HG02588 (cell line): Measurements from ENCODE around the gene GNG3.
A peak's percentile ranks its signal among the peaks of the same experiment; 100 is the strongest.
"Not testable (repeated sequence)": the region's sequence is repeated elsewhere in the genome, so short reads cannot be mapped to it uniquely, and the experiment has no call there.

Source experiments
- ATAC-seq: cut with Tn5 transposase; IDR thresholded peaks from one replicate; pipeline ENCODE4 v1.9.1; 2021; ENCODE audit warnings: mild to moderate bottlenecking, moderate library complexity; ENCODE audit not compliant: unreplicated experiment

GNG3 gene

DNA sequence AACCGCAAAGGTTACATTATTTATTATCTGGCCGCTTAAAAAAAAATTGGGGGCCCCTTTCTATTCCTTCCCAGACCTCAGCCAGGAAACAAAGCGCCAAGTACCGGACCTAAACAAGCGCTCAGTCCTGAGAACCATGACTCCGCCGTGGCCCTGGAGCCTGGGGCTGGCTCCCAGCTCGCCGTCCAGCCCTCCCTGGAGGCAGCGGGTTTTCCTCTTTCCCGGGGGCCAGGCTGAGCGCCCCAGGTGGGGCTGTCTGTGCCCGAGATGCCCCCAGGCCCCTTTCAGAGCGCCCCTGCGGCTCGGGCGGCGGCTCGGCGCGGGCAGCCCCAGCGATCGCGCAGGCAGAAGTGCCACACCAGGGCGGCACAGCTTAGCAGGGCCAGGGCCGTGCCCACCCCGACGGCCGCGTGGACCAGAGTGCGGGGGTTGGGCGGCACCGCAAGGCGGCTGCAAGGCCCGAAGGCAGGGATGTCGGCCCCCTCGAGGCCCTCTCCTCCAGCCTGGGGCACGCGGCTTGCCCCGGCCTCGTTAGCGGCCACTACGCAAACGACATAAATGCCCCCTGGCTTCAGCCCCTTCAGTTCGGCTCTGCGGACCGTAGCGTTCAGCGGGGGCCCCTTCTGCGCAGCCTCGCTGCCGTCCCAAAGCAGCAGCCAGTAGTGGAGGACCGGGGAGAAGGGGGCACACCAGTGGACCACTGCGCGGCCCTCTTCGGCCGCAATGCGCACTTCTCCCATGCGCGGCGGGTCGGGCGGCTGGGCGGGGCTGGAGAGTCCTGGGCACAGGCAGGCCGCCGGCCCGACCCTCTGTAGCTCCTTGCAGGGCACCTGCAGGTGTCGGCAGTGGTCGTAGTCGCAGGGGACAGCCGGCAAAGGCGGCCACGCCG, 19.7 kb upstream of the GNG3 start:
- ATAC-seq, result no peak

DNA sequence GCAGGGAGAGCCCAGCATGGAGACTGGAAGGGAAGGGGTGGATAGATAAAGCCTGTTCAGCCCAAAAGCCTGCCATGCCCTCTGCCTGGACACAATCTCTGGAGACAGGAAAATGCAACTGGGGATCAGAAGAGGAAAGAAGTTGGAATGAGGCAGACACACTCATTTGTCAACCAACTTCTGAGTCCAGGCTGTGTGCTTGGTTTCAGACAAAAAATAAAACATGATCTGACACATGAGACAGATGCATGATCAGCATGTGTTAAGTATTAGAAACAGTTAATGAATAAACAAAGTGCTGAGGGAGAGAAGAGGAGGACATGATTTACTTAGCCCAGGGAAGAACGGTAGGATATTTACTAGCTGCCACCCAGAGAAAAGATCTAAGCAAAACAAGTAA, 19.0 kb upstream of the GNG3 start:
- ATAC-seq, result no peak

DNA sequence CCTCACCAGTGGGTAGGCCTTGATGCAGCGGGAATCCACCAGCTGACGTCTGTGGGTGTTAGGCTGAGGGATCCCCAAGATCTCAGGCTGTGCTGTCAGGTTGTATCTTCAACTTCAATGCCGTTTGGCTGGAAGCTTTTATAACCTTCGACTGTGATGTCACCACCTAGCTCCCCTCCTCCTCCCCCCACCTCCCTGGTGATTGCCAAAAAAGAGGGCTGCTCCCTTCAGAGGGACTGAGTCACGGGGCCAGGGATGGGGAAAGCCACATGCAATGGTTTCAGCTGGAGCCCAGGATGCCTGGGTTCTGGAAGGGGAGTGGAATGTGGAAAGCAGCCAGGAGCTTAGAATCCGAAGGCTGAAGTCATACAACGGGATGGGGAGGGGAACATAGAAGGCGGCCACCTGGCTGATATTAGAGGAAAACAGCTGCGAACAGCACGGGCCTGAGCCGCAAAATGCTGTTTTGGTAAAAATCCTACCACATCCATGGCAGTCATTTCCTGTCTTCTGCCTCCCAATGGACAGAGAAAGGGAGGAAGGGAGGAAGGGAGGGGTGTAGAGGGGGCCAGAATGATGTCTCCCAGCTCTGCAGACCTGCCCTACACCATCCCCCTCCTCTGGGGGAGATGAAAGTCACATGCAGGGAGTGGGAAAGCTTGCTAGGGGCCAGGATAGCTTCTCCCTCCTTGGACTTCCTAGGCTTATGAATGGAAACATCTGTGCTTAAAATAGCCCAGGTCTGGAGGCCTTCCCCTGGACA, 17.9 kb upstream of the GNG3 start, which contains the start of gene LRRN4CL:
LRRN4CL (minus strand) TSS at position 110 of the 763 bp plus-strand sequence. CDS start 1,022 bp downstream, outside the sequence.
- no peak for ATAC-seq

DNA sequence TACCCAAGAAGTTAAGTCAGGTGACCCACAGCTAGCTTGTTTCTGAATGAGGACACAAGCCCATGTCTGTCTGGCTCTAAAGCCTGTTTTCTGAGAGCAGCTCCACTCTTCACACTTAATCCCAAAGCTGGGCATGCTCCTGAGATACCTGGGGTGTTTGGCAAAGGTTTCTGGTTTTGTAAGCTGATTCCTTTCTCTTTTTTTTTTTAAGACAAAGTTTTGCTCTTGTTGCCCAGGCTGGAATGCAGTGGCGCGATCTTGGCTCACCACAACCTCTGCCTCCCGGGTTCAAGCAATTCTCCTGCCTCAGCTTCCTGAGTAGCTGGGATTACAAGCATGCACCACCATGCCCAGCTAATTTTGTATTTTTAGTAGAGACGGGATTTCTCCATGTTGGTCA, 13.9 kb upstream of the GNG3 start:
- ATAC-seq, result not testable (repeated sequence)

DNA sequence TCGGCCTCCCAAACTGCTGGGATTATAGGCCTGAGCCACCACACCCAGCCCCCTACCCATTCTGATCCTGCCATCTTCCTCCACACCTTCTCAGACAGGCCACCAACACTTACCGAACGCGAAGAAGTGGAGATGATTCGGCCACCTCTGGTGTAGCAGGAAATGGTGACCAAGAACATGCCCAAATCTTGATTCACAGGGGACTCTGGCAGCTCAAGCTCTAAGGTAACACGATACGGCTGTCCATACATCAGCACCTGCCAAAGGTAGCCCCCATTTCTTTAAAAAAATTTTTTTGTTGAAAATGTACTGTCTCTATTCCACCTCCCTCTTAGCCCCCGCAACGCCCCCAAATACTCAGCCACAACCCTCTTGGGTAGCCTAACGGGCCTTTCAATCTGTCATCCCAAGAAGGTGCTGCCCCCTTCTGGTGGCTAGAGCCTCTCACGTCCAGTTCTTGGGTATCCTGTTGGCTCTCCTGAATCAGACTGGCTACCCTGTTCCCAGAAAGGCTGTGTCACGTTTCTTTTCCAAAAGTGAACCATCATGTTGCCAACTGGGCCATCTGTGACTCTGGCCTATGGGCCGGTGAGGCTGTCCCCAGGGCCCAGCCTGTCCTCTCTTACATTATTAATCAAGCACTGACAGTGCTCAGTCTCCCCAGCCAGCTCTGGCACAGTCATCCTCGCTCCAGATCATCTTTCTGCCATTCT, 12.9 kb upstream of the GNG3 start:
- no peak for ATAC-seq

DNA sequence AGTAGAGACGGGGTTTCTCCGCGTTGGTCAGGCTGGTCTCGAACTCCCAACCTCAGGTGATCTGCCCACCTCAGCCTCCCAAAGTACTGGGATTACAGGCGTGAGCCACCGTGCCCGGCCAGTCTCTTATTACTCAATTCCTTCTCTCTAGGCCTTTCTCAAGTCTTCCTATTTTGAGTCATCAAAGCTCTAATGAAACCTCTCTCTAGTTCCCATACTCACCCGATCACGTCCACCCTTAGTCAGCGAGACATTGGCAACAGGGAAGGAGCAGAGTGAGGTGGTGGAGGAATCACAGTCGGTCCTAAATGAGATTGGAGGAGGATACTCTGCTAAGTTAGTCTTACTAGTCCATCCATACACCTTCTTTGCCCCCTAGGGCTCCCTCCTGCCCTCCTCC, 5.2 kb upstream of the GNG3 start:
- ATAC-seq, result no peak

DNA sequence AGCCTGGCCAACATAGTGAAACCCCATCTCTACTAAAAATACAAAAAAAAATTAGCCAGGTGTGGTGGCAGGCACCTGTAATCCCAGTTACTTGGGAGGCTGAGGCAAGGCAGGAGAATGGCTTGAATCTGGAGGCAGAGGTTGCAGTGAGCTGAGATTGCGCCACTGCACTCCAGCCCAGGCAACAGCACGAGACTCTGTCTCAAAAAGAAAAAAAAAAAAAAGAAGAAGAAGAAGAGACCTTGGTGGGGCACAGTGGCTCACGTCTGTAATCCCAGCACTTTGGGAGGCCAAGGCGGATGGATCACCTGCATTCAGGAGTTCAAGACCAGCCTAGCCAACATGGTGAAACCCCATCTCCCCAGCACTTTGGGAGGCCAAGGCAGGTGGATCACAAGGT, 3.6 kb upstream of the GNG3 start:
- not testable (repeated sequence) for ATAC-seq

DNA sequence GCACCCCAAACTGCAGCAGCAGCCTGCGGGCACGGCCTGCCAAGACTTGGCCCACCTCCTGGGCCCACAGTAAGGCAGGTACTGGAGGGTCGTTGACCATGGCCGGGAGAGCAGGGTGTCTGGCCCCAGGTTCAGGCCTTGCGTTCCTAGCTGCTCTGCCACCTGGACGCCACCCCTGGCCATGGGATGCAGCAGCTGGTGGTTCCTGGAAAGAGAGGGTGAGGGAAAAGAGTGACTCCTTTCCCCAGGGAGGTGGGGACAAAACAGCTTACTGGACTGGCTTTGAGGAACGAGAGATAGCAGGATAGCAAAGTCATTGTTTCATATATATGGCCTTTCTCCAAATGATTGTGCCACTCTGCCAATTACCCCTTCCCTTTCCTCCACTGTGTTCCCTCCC, 2.1 kb upstream of the GNG3 start:
- ATAC-seq, result no peak

DNA sequence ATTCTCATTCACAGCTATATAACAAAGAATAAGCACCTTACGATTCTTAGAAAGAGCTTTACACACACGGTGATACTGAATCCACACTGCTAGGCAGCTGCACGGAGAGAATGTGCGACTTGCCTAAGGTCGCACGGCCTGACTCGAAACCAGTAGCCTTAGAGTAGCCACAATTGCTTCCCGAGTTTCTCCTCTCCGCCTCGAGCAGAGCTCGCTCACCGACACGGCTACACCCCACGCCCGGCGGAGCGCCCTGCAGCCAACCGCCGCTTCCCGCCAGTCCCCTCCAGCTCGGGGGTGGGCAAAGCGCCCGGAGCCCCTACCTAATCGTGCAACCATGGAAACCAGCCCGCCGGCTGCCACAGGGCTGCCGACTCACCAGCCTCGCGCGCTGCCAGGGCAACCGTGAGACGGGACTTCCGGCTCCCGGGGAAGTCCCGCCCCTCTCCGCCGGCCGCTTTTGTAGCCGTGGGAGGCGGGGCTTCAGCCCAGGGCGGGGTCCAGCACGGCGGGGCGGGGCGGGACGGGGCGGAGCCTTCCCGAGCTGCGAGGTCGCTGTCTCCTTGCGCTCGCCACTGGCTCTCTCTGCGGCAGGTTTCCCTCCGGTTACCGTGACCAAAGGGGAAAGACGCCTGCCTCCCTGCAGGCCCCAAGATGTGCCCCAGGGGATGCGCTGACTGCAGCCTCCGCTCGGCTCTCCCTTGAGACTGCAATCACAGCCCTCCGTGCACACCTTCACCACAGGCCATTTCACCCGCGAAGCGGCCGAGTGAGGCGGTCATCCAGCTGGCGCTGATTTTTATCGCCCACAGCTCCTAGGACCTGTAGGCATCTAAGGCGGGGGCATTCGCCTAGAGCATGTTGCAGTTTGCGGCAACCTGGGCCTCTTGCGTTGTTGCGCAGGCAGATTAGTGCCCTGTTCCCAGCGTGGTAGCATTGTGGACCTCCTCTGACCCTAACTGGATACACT, 1.3 kb upstream of the GNG3 start:
- ATAC-seq, result peak; percentile 52

DNA sequence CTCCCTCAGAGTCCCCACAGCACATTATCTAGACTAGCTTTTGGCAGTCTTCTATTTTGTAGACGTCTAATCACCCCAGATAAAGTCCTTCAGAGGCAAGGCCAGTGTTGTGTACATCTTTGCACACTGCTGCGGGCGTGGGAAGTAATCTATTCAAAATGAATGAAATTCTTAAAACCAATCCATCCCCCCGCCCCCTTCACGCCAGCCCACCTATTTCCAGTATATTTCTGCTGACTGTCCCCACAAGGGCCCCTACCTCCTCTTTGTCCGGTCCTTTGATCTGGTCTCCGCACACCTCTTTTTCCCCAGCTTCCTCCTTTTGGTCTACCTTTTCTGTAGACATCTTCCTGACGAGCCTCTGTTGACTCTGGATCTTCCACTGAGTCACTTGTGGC, 627 bp upstream of the GNG3 start:
- ATAC-seq, result no peak

DNA sequence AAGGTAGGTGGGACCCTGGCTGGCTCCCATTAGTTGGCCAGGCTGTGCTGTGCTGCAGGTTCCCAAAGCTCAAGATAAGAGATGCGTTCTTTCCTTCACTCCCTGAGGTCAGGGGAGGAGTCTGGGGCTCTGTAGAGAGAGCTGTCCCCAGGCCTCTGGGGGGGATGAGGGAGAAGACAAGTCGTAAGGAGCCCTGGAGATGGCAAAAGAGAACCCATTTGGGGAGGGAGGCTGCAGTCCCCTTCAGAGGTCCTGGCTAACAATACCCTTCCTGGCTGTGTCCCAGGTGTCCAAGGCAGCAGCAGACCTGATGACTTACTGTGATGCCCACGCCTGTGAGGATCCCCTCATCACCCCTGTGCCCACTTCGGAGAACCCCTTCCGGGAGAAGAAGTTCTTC, 916 bp downstream of the GNG3 start:
- no peak for ATAC-seq

DNA sequence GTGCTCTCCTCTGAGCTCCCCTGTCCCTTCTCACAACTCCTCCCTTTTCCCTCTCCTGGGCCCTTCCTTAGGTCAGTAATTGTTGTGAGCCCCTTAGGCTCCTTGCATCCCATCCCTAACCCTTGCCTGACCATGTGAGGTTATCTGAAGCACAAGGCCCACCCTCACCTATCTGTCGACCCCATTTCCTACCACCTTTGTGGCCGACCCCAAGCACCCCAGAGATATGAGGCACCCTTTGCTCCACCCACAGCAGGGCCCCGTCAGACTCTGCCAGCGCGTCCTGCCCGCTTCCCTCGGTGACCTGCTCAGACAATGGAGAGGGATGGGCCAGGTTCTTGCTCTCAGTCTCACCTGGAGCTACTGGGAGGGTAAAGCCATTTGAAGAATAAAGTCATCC, 1.3 kb downstream of the GNG3 start:
- ATAC-seq, result no peak

DNA sequence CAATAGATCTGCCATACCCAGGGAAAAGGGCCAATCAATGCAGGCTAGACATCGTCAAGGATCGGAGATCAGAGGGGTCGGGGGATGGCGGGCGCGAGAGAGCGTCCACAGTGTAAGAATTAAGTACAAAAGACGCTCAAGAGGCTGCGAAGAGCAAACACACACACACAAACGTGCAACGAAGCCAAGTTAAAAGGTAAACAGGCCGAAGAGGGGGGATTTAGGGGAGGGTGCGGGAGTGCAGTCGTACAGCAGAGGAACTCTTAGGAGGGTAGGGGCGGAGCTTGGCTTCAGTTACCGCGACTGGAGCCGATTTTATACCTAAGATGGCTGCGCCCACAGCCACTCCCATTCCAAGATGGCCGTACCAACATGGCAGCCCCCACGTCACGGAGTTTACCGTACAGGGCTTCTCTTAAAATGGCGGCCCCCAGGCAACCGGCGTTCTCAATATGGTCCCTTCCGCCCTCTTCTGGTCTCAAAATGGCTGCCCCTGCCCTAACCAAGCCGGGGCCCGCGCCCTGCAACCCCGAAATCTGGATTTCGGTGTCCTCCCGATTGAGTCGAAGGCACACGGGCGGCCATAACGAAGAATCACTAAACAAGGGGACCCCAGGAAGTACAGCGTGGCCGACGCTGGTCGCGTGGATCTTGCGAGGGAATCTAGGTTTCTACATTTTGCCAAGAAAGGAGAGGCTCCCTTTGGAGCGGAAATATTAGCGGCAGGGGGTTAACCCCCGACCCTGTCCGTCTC, 1.9 kb downstream of the GNG3 start:
- peak; percentile 64 for ATAC-seq

DNA sequence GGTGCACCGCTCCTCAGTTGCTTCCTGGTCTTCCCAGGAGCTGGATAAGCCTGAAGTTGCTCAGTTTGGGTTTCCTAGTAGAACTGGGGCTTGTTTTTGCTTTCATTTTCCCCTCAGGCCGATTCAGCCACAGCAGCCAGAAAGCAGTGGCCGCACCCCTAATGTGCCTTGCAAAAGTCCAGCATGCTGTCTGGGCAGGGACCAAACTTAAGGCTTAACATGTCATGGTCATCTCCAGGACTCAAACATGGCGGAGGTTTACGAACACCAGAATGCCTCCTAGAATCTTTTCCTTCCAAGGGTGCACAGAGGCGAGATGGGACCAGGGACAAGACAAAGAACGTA, 2.5 kb downstream of the GNG3 start:
- no peak for ATAC-seq

DNA sequence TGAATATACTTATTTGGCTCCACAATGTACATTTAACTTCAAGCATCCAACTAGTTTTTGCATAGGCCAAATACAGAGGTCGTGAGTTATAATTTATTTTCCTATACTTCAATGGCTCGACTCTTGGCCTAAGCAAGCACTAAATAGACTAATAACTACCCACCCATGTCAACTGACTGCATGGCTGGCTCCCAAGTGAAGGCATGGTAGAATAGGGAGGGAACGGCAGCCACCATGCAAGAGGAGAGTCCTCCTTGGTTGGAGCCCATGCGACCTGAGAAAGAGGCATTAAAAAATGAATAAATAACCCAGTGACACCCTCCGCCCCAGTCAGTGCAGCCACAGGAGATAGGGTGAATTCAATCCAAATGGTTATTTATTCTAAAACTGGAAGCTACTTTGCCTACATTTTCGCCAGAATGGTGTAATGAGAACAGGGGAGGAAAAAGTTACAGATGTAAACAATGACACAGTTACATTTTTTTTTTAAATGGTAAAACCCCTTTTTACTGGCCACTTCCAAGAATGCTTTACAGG, 4.9 kb downstream of the GNG3 start:
- ATAC-seq, result no peak

DNA sequence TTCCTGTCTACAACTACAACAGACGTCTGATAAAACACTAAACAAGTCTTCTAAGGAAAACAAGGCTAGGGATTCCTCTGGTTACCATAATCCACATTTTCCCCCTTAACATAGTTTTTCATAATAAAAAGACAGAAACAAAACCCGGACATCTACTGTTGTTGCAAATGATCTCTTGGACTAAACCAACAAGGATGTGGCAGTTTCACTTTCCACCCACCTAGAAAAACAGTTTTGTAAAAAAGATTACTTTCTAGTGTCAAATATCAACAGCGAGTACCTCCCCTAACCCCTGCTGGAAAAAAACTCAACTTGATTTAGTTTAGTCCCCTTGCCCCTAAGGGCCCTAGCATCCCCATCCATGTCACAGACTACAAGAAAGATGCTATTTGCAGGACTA, 5.4 kb downstream of the GNG3 start:
- no peak for ATAC-seq

DNA sequence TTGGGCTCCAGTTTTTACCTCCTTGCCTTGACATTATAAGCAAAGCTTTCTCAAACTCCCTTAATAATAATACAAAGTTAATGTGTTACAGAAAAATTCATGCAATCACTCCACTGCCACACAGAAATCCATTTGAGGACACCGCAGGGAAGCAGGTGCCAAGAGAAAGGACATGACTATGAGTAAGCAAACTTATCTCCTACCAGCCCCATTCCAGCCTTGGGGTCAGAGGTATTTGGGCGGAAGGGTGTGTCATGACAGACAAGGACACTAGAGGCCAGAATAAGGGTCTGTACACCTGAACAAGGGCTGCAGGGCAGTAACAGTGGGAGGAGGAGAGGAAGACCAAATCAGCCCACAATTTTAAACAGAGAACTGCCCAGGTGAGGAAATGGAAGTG, 5.9 kb downstream of the GNG3 start:
- ATAC-seq, result no peak

DNA sequence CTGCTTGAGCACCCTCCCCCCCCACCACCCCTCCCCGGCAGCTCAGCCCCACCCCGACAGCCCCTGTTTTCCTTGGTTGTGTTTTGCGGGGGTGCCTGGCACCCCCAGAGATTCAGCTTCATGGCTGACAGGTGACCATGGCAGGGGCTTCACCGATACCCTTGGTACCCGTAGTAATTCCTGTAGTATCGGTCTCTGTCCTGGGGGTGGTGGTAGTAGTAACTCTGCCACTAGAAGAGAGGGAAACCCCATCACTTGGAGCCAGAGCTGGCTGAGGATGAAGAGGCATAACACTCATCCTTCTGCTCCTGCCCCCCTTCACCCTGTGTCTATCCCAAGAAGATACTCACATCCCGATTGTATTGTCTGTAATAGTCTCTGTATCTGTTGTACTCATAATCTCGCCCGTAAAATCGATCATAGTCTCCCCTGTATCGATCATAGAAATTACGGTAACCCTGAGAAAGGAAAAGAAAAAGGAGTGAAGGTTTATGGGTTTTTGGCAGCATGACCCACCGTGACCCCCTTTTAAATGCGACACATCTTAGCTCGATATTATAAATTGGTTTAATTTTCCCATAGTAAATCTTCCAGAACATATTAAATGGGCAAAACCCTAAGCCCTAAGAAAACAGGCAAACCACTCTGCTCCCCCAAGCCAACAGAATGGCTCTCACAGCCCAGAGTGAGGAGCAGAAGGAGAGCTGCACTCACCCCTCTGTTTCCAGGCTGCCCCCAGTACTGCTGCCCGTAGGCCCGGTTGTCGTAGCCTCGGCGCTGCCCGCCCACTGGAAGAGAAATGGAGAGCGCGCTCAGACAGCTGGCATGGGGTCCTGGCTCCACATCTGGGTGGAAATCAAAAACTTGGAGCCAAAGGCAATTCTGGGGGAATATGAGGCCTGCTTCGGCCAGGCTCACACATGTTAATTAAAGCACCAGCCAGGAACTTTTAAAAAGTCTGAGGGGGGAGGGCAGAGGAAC, 8.0 kb downstream of the GNG3 start:
- ATAC-seq, result no peak
